ENCODE results near the gene HMGCR. TPM values are rescaled to one million over a fixed set of nuclear protein-coding genes. Genes with fewer than 3 reads are reported as not detected.

Gene HMGCR
- total and polyA plus RNA-seq, 2 donors (not counting 3 experiments of a cell fraction or from before 2014, with no cell fraction given), result 39.6 to 104 TPM

DNA sequence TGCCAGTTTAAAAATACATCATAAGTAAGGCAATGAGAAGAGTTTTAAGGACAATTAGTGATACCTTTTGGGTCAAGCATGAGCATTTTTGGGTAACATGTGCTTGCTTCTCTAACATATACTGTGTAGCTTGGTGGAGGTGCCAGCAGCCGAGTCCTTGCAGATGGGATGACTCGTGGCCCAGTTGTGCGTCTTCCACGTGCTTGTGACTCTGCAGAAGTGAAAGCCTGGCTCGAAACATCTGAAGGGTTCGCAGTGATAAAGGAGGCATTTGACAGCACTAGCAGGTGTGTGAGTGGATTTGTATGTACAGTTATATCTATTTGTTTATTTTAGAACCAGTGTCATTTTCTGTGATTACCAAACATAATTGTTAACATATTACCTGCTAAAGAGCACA, 18.2 kb downstream of the HMGCR start:
- Histone ChIP-seq H3K27me3 (ENCODE audit: control insufficient read depth in 2 of 2, insufficient read depth in 2 of 2, low read length in 2 of 2) (no peaks in the 10 kb centered on the region), H3K27ac (ENCODE audit: insufficient read depth, low read depth, low read length) (no peak overlapping the region), H3K36me3 (ENCODE audit: control insufficient read depth in 2 of 2, extremely low read depth in 1 of 2, insufficient read depth in 2 of 2, low read length in 2 of 2) (peaks cover 24 to 59% of the 10 kb centered on the region in 2 experiments), H3K4me2 (ENCODE audit: insufficient read depth, low read length) (no peak overlapping the region), H4K20me1 (replicated peaks; ENCODE audit: control insufficient read depth, extremely low read depth, insufficient read depth, low read length) (no peaks in the 10 kb centered on the region), H3K4me3 (replicated peaks in 1 of 3; ENCODE audit: insufficient read depth in 1 of 3, low read depth in 1 of 3, low read length in 3 of 3) (no peak overlapping the region), H2AFZ (ENCODE audit: low read depth, low read length) (no peak overlapping the region), H3K4me1 (ENCODE audit: control insufficient read depth, extremely low read depth, insufficient read depth, low read length) (no peaks in the 10 kb centered on the region), H3K9me1 (replicated peaks; ENCODE audit: control insufficient read depth, extremely low read depth, insufficient read depth, low read length) (no peaks in the 10 kb centered on the region), H3K79me2 (ENCODE audit: control insufficient read depth, insufficient read depth, low read length) (peaks cover 2% of the 10 kb centered on the region), H3K9ac (replicated peaks; ENCODE audit: extremely low read depth, insufficient read depth, low read length) (no peak overlapping the region), H3K9me3 (replicated peaks; ENCODE audit: control insufficient read depth, insufficient read depth, low read length) (no peaks in the 10 kb centered on the region)
- POLR2A ChIA-PET, result no interaction called here
- DNase-seq (ENCODE audit: low read depth, low spot score), result no peak
- FAIRE-seq, result no peak
- CTCF ChIA-PET, result interaction anchor here (1.3 kb wide), 1 partner anchor 326 kb away, joined by 5 read pairs; no protein-coding TSS in a partner anchor
- no peak for TF ChIP-seq GATA2 (IDR thresholded peaks at IDR 0.05; ENCODE audit: insufficient read depth, insufficient read length, low read depth, low read length)
- TF ChIP-seq MYC (IDR thresholded peaks at IDR 0.05; ENCODE audit: low read depth, low read length), result no peak
- TF ChIP-seq, protein P1, sequence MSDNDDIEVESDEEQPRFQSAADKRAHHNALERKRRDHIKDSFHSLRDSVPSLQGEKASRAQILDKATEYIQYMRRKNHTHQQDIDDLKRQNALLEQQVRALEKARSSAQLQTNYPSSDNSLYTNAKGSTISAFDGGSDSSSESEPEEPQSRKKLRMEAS (IDR thresholded peaks at IDR 0.05; ENCODE audit: insufficient read depth, insufficient read length), result no peak
- no peak for TF ChIP-seq POLR2A (IDR thresholded peaks at IDR 0.05; ENCODE audit: low read depth, low read length)
- no peak for TF ChIP-seq EZH2 (IDR thresholded peaks at IDR 0.05; ENCODE audit: borderline replicate concordance, low read depth, low read length, severe bottlenecking)
- TF ChIP-seq FOS (IDR thresholded peaks at IDR 0.05; ENCODE audit: borderline replicate concordance, insufficient read depth, low read length), result no peak
- TF ChIP-seq, protein P2, sequence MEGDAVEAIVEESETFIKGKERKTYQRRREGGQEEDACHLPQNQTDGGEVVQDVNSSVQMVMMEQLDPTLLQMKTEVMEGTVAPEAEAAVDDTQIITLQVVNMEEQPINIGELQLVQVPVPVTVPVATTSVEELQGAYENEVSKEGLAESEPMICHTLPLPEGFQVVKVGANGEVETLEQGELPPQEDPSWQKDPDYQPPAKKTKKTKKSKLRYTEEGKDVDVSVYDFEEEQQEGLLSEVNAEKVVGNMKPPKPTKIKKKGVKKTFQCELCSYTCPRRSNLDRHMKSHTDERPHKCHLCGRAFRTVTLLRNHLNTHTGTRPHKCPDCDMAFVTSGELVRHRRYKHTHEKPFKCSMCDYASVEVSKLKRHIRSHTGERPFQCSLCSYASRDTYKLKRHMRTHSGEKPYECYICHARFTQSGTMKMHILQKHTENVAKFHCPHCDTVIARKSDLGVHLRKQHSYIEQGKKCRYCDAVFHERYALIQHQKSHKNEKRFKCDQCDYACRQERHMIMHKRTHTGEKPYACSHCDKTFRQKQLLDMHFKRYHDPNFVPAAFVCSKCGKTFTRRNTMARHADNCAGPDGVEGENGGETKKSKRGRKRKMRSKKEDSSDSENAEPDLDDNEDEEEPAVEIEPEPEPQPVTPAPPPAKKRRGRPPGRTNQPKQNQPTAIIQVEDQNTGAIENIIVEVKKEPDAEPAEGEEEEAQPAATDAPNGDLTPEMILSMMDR (IDR thresholded peaks at IDR 0.05; ENCODE audit: extremely low read depth in 1 of 2, insufficient read depth in 1 of 2, low read depth in 1 of 2, low read length in 2 of 2), result no peak
- TF ChIP-seq POLR2AphosphoS5 (IDR thresholded peaks at IDR 0.05; ENCODE audit: insufficient read depth, low read depth, low read length), result no peak
- no peak for TF ChIP-seq JUN (IDR thresholded peaks at IDR 0.05; ENCODE audit: borderline replicate concordance, insufficient read depth, insufficient read length, low read depth)
- no TSS peak for BruUV-seq (replicated peaks)
- intact Hi-C loops (cut with micrococcal nuclease) (no loop called here), dilution Hi-C loops (cut with MboI; ENCODE audit: extremely low pct_ligation_motif_present, low sequenced_read_pairs) (no loop called here)

All from endothelial cell of umbilical vein (primary cell).